ENCODE measurements around the gene NDOR1. TPM values are rescaled to one million over a fixed set of nuclear protein-coding genes. Genes with fewer than 3 reads are reported as not detected.

NDOR1 gene
- total RNA-seq, 1 donor from 2014 or later: 20.5 TPM

DNA sequence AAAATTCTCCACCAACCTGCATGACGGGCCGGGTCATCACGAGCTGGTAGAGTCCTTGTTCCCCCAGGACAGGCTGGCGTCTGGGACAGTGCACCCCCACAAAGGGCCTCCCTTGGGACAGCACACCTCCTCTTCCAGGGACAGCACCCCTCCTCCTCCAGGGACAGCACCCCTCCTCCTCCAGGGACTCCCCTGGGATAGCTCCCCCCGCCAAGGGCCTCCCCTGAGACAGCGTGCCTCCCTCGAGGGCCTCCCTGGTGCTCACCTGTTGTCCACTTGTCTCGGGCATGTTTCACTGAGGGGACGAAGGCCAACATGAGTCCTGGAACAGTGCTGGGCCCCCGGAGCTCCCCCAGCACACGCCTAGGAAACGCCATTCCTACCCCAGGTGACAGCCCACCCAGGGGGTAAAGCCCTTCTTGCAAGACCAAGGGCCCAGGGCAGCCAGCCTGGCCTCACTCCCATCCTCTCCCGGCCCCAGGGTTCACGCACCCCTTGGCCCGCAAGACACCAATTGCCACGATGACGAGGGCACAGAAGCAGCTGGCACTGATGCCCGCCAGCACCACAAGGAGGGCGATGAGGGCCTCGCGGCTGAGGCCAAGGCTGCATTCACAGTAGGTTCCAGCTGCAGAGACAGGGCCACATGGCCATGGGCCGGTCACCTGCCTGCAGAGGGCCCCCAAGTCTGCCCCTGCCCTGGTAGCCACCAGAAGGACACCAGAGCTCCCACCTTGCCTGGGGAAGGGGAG is 34.2 kb upstream of the NDOR1 start:
- TF ChIP-seq, protein P1, sequence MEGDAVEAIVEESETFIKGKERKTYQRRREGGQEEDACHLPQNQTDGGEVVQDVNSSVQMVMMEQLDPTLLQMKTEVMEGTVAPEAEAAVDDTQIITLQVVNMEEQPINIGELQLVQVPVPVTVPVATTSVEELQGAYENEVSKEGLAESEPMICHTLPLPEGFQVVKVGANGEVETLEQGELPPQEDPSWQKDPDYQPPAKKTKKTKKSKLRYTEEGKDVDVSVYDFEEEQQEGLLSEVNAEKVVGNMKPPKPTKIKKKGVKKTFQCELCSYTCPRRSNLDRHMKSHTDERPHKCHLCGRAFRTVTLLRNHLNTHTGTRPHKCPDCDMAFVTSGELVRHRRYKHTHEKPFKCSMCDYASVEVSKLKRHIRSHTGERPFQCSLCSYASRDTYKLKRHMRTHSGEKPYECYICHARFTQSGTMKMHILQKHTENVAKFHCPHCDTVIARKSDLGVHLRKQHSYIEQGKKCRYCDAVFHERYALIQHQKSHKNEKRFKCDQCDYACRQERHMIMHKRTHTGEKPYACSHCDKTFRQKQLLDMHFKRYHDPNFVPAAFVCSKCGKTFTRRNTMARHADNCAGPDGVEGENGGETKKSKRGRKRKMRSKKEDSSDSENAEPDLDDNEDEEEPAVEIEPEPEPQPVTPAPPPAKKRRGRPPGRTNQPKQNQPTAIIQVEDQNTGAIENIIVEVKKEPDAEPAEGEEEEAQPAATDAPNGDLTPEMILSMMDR (IDR thresholded peaks at IDR 0.05): no peak
- H3K9me3 Mint-ChIP-seq (ENCODE audit: unreplicated experiment): no peaks in the 10 kb centered on the region
- no peak overlapping the region for H3K4me3 Mint-ChIP-seq (ENCODE audit: unreplicated experiment)
- H3K27ac Mint-ChIP-seq (ENCODE audit: unreplicated experiment): no peak overlapping the region
- H3K27me3 Mint-ChIP-seq (ENCODE audit: unreplicated experiment): peaks cover 12% of the 10 kb centered on the region
- DNase-seq (ENCODE audit: extremely low spot score, unreplicated experiment): no peak
- peaks cover 5% of the 10 kb centered on the region for H3K4me1 Mint-ChIP-seq (ENCODE audit: unreplicated experiment)
- no peaks in the 10 kb centered on the region for H3K36me3 Mint-ChIP-seq (ENCODE audit: unreplicated experiment)

DNA sequence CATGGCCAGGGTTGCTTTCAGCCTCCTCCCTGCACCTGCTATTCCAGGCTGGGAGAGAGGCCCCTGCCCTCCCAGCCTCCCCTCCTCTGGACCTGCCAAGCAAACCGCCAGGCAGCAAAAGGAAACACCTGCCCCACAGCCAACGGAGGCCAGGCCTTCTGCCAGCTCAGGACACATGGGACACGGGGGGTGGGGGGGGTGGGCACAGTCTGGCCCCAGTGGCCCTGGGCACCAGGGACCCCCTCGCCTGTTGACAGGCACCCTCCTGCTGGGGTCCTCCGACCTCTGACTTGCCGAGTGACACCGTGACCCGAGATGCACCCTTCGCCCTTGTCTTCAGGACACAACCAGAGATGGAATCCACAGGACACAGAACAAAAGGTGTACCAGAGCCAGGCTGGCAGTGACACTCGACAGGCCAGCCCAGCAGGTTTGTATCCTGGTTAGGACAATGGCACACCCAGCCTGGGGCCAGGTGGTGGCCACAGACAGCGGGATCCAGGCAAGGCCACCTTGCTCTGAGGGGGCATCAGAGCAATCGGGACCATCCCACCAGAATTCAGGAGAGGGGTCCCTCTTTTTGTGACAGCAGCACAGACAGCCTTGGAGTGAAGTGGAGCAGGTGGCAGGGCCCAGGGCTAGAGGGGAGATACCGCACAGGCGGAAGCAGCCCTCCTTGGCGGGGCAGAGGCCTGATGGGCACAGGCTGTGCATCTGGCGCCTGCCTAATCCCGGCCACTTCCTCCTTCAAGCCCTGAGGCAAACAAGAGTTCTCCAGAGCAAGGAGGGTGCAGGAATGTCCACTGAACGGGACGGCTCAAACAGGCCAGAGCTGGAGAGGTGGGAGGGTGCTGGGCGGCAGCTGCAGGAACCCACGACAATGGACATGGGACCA is 32.4 kb upstream of the NDOR1 start:
- H3K27ac Mint-ChIP-seq (ENCODE audit: unreplicated experiment): no peak overlapping the region
- TF ChIP-seq, protein P1 (IDR thresholded peaks at IDR 0.05): no peak
- no peak for DNase-seq (ENCODE audit: extremely low spot score, unreplicated experiment)
- peaks cover 3% of the 10 kb centered on the region for H3K4me1 Mint-ChIP-seq (ENCODE audit: unreplicated experiment)
- peaks cover 7% of the 10 kb centered on the region for H3K27me3 Mint-ChIP-seq (ENCODE audit: unreplicated experiment)
- no peak overlapping the region for H3K4me3 Mint-ChIP-seq (ENCODE audit: unreplicated experiment)
- H3K36me3 Mint-ChIP-seq (ENCODE audit: unreplicated experiment): peaks cover 7% of the 10 kb centered on the region
- H3K9me3 Mint-ChIP-seq (ENCODE audit: unreplicated experiment): no peaks in the 10 kb centered on the region

DNA sequence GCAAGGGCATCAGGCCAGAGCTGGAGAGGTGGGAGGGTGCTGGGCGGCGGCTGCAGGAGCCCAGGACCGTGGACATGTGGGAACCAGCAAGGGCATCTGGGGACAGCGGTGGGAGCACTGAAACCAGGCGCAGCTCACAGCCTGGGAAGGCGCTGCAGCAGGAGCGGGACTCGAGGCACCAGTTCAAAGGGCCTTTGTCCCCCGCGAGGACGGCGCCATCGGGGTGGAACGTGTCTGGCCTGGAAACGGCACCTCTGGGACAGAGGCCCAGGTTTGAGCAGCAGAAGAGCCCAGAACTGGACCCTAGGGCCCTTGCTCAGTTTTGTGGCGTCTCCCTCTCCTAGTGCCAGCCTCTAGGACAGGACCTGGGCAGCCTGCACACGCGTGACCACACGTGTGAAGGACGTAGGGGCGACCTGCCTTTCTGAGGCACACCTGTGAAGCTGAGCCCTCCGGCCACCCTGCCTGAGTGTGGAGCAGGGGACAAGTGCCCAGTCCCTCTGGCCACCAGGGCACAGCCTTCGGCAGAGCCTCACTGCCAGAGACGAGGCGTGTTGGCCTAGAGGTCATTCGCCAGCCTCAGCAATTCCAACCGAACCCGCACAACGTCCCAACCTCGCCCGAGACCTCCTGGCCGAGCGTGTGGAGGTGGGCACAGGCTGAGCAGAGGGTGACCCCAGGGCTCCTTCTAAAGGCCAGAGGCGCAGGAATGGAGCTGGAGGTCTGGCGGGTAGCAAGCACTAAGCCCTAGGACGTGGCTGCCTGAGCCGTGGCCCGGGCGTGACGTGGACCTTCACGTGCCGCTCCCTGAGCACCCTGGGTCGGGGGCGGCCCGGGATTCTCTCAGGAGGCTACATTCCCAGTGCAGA is 31.5 kb upstream of the NDOR1 start:
- Mint-ChIP-seq H3K36me3 (ENCODE audit: unreplicated experiment) (peaks cover 7% of the 10 kb centered on the region), H3K27ac (ENCODE audit: unreplicated experiment) (no peak overlapping the region)

DNA sequence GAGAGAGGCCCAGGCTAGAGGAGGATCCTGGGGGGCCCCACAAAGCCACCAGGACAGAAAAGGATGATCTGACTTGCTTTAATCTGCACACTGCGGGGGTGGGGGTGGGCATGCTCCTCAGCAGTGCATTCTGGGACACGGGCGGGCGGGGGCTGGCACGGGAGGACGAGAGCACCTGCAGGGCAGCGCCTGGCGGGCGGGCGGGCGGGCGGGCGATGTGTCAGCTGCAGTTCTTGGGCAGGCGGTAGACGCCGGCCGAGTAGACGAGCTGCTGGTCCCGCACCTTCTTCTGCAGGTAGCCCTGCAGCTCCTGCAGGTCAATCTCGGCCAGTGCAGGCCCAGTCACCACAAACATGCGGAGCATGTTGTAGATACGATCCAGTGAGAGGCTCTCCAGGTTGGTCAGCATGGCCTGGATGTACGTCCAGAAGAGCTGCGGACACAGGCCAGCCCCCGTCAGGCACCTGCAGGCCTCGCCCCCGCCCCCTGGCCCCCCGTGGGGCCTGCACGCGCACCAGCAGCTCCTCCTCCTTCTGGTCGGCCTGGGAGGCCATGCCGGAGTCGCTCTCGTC is 30.7 kb upstream of the NDOR1 start:
- Mint-ChIP-seq H3K27ac (ENCODE audit: unreplicated experiment) (no peak overlapping the region), H3K36me3 (ENCODE audit: unreplicated experiment) (peaks cover 7% of the 10 kb centered on the region), H3K4me3 (ENCODE audit: unreplicated experiment) (no peak overlapping the region), H3K27me3 (ENCODE audit: unreplicated experiment) (peaks cover 6% of the 10 kb centered on the region), H3K9me3 (ENCODE audit: unreplicated experiment) (no peaks in the 10 kb centered on the region), H3K4me1 (ENCODE audit: unreplicated experiment) (peaks cover 2% of the 10 kb centered on the region)
- TF ChIP-seq, protein P1 (IDR thresholded peaks at IDR 0.05): no peak
- DNase-seq (ENCODE audit: extremely low spot score, unreplicated experiment): no peak

More for the DNA sequence above, 31.5 kb upstream of the NDOR1 start:
- Mint-ChIP-seq H3K9me3 (ENCODE audit: unreplicated experiment) (no peaks in the 10 kb centered on the region), H3K27me3 (ENCODE audit: unreplicated experiment) (peaks cover 6% of the 10 kb centered on the region), H3K4me1 (ENCODE audit: unreplicated experiment) (no peaks in the 10 kb centered on the region), H3K4me3 (ENCODE audit: unreplicated experiment) (no peak overlapping the region)
- TF ChIP-seq, protein P1 (IDR thresholded peaks at IDR 0.05): no peak
- DNase-seq (ENCODE audit: extremely low spot score, unreplicated experiment): no peak
